PC-9 (cell line): ENCODE data around the gene TLE4. TPM values are rescaled to one million over a fixed set of nuclear protein-coding genes. Genes with fewer than 3 reads are reported as not detected.

Experiments used
- BruUV-seq: library from RNA; stranded (reverse); fragments of 400-500 nt; replicated peaks from 2 replicates; lab custom pipeline; 2021; lab: Mats Ljungman, UMichigan
- CTCF ChIA-PET: fragments of 300-600 bp; sonication (Branson Sonifier 250); formaldehyde crosslinking; loops from one replicate; lab custom pipeline; 2022; ENCODE audit warnings: antibody characterized with exemption; lab: Charles Lee
- POLR2A ChIA-PET: fragments of 300-600 bp; sonication (Branson Sonifier 250); formaldehyde crosslinking; loops from one replicate; lab custom pipeline; 2022; ENCODE audit warnings: antibody characterized with exemption; ENCODE audit not compliant: unreplicated experiment; lab: Charles Lee
- DNase-seq, 2 experiments: peaks; one replicate each; pipeline versions ENCODE4 v3.0.0 to v3.0.0-alpha.2; 2015 to 2022; ENCODE audit warnings: mixed read lengths in 1 of 2
- H2AFZ ChIP-seq: fragments of 200-600 bp; sonication (generic); 2 replicates; pipeline ENCODE4 v1.8.1; 2017; ENCODE audit warnings: antibody characterized with exemption
- H3F3A ChIP-seq: fragments of 200-600 bp; sonication (generic); 2 replicates; pipeline ENCODE4 v1.8.1; 2017; ENCODE audit warnings: antibody characterized with exemption, mild to moderate bottlenecking, low read depth; ENCODE audit not compliant: insufficient read depth
- H3K27ac ChIP-seq: fragments of 200-600 bp; sonication (generic); 2 replicates; pipeline ENCODE4 v1.6.1; 2016; ENCODE audit warnings: mixed run types
- H3K27me3 ChIP-seq: fragments of 200-600 bp; sonication (generic); 2 replicates; pipeline ENCODE4 v1.6.1; 2016; ENCODE audit warnings: low read depth, mixed run types; ENCODE audit not compliant: insufficient read depth
- H3K36me3 ChIP-seq: fragments of 200-600 bp; sonication (generic); 2 replicates; pipeline ENCODE4 v1.6.1; 2016; ENCODE audit warnings: low read depth, mixed run types
- H3K4me1 ChIP-seq: fragments of 200-600 bp; sonication (generic); replicated peaks from 2 replicates; pipeline ENCODE4 v1.6.1; 2016; ENCODE audit warnings: mixed run types; ENCODE audit not compliant: insufficient read depth
- H3K4me2 ChIP-seq: fragments of 200-600 bp; sonication (generic); 2 replicates; pipeline ENCODE4 v1.6.1; 2017; ENCODE audit warnings: mixed run types
- H3K4me3 ChIP-seq: fragments of 200-600 bp; sonication (generic); 2 replicates; pipeline ENCODE4 v1.6.1; 2016; ENCODE audit warnings: mixed run types
- H3K79me2 ChIP-seq: fragments of 200-600 bp; sonication (generic); 2 replicates; pipeline ENCODE4 v1.6.1; 2017; ENCODE audit warnings: low read depth, mixed run types
- H3K9me2 ChIP-seq: fragments of 200-600 bp; sonication (generic); 2 replicates; pipeline ENCODE4 v1.8.1; 2017; ENCODE audit warnings: mild to moderate bottlenecking; ENCODE audit not compliant: insufficient read depth
- H3K9me3 ChIP-seq: fragments of 200-600 bp; sonication (generic); 2 replicates; pipeline ENCODE4 v1.8.1; 2016; ENCODE audit warnings: low read depth; ENCODE audit not compliant: insufficient read depth
- H4K20me1 ChIP-seq: fragments of 200-600 bp; sonication (generic); 2 replicates; pipeline ENCODE4 v1.8.1; 2017; ENCODE audit not compliant: insufficient read depth
- EZH2 ChIP-seq: fragments of 200-600 bp; sonication (generic); IDR thresholded peaks from 2 replicates; pipeline ENCODE4 v1.8.0; 2017; ENCODE audit warnings: antibody characterized with exemption, low read depth
- intact Hi-C: fragments of 100-400 bp; cut with micrococcal nuclease; formaldehyde crosslinking; loops from one replicate; pipeline ENCODE4 v1.10.0; 2022; ENCODE audit not compliant: unreplicated experiment
- total RNA-seq: library from RNA; stranded (reverse); gene quantifications from 2 replicates; pipeline ENCODE4 v1.2.3, GENCODE V29; 2021
- TF ChIP-seq, protein P1 (sequence below): fragments of 200-600 bp; sonication (generic); conservative IDR thresholded peaks from 2 replicates; pipeline ENCODE4 v1.6.1; 2017; ENCODE audit warnings: mixed run types, antibody characterized with exemption, mild to moderate bottlenecking, moderate library complexity

The TLE4 gene
- total RNA-seq, 1 experiment from 2014 or later, result not detected

DNA sequence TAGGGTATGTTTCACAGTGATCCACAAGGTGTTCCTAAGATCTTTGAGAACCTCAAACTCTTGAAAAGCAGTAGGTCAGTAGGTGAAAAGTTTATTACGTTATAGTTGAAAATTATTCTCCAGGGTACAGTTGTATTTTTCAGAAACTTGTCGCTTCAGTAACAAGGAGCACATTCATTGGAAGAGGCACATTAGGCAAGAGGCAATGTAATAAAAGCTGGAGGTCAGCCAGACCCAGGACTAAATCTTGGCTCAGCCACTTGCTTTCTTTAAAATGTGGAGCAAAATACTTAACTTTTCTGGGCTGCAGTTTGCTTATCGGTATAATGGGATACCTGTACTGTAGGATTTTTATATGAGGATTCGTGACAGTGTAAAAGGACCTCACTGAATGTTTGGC is 45.6 kb downstream of the TLE4 start:
- H4K20me1 ChIP-seq, result no peaks in the 10 kb centered on the region
- no peak overlapping the region for H3K4me2 ChIP-seq
- intact Hi-C loops, result no loop called here
- no peaks in the 10 kb centered on the region for H3K79me2 ChIP-seq
- H3K36me3 ChIP-seq, result no peaks in the 10 kb centered on the region
- BruUV-seq, result no TSS peak
- ChIA-PET CTCF (no interaction called here), POLR2A (no interaction called here)
- no peak for DNase-seq
- H3K4me3 ChIP-seq, result no peak overlapping the region
- no peak overlapping the region for H3K27ac ChIP-seq
- H3K27me3 ChIP-seq, result no peaks in the 10 kb centered on the region
- no peak for TF ChIP-seq EZH2
- TF ChIP-seq, protein P1, sequence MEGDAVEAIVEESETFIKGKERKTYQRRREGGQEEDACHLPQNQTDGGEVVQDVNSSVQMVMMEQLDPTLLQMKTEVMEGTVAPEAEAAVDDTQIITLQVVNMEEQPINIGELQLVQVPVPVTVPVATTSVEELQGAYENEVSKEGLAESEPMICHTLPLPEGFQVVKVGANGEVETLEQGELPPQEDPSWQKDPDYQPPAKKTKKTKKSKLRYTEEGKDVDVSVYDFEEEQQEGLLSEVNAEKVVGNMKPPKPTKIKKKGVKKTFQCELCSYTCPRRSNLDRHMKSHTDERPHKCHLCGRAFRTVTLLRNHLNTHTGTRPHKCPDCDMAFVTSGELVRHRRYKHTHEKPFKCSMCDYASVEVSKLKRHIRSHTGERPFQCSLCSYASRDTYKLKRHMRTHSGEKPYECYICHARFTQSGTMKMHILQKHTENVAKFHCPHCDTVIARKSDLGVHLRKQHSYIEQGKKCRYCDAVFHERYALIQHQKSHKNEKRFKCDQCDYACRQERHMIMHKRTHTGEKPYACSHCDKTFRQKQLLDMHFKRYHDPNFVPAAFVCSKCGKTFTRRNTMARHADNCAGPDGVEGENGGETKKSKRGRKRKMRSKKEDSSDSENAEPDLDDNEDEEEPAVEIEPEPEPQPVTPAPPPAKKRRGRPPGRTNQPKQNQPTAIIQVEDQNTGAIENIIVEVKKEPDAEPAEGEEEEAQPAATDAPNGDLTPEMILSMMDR, result no peak
- no peaks in the 10 kb centered on the region for H3K9me3 ChIP-seq
- H3K4me1 ChIP-seq, result no peaks in the 10 kb centered on the region
- H3F3A ChIP-seq, result no peaks in the 10 kb centered on the region
- H2AFZ ChIP-seq, result no peak overlapping the region
- H3K9me2 ChIP-seq, result no peaks in the 10 kb centered on the region

DNA sequence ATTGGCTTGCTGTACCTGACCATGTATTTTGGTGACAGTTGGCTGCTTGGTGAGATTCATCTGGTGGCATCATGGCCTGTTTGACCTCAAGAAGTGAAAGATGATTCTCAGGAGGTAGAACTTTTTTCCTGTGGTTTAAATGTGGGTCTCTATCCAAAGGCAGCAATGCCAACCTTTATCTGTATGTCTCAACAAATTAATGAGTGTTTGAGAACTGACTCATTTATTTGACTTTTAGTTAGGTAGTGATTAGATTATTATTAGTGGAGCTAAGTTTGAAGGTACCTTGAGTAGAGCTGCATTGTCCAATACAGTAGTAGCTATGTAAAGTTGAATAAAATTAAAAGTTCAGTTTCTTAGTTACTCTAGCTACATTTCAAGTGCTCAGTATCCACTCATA is 48.2 kb downstream of the TLE4 start:
- intact Hi-C loops, result no loop called here
- POLR2A ChIA-PET, result no interaction called here

DNA sequence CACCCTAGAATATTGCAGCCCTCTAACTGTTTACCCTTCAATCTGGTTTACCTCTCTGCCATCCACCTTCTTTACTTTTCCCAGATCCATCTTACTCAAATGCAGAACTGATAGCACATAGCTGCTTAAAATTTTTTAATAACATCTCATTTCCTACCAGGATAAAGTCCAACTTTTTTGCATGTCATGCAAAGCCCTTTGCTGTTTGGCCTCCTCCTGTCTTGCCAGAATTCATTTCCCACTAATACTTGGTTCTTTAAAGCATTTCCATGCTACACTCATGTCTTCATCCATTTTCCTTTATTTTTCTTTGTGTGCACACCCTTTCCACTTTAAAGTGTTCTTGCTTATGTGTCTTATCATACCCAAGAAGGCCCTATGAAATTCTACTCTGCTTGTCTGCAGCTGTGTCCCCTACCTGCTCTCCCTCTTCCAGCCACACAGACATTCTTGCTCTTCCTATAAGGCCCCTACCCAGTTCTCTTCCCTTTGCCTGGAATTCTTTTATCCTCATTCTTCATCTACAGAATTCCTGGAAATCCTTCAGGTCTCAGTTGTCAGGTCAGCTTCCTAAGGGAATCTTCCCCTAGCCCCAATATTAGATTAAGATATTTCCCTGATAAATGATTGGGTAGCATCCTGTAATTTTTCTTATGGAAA is 50.3 kb downstream of the TLE4 start:
- Histone ChIP-seq H3K36me3 (no peaks in the 10 kb centered on the region), H3K27ac (no peak overlapping the region), H3K4me2 (no peak overlapping the region), H3K79me2 (no peaks in the 10 kb centered on the region), H4K20me1 (no peaks in the 10 kb centered on the region), H3K9me2 (no peaks in the 10 kb centered on the region), H3K9me3 (no peaks in the 10 kb centered on the region), H2AFZ (no peak overlapping the region), H3K27me3 (no peaks in the 10 kb centered on the region), H3F3A (no peaks in the 10 kb centered on the region), H3K4me1 (no peaks in the 10 kb centered on the region), H3K4me3 (no peak overlapping the region)
- no peak for DNase-seq
- ChIA-PET POLR2A (no interaction called here), CTCF (no interaction called here)
- intact Hi-C loops, result no loop called here
- no TSS peak for BruUV-seq
- TF ChIP-seq, protein P1, result no peak
- no peak for TF ChIP-seq EZH2

More for the DNA sequence above, 48.2 kb downstream of the TLE4 start:
- H3K9me2 ChIP-seq, result no peaks in the 10 kb centered on the region
- H3K4me1 ChIP-seq, result no peaks in the 10 kb centered on the region
- H3K4me2 ChIP-seq, result no peak overlapping the region
- BruUV-seq, result no TSS peak
- H3K27me3 ChIP-seq, result no peaks in the 10 kb centered on the region
- H4K20me1 ChIP-seq, result no peaks in the 10 kb centered on the region
- H3K9me3 ChIP-seq, result no peaks in the 10 kb centered on the region
- H3F3A ChIP-seq, result no peaks in the 10 kb centered on the region
- H3K4me3 ChIP-seq, result no peak overlapping the region
- no peak overlapping the region for H2AFZ ChIP-seq
- CTCF ChIA-PET, result no interaction called here
- H3K36me3 ChIP-seq, result no peaks in the 10 kb centered on the region
- no peak overlapping the region for H3K27ac ChIP-seq
- TF ChIP-seq EZH2, result no peak
- TF ChIP-seq, protein P1, result no peak
- no peak for DNase-seq
- H3K79me2 ChIP-seq, result no peaks in the 10 kb centered on the region
